ENCODE results near the gene S100A5. TPM values are rescaled to one million over a fixed set of nuclear protein-coding genes. Genes with fewer than 3 reads are reported as not detected.
A peak's percentile ranks its signal among the peaks of the same experiment; 100 is the strongest.
"Not testable (repeated sequence)": the region's sequence is repeated elsewhere in the genome, so short reads cannot be mapped to it uniquely, and the experiment has no call there.

The S100A5 gene, protein sequence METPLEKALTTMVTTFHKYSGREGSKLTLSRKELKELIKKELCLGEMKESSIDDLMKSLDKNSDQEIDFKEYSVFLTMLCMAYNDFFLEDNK
- not detected for total RNA-seq

DNA sequence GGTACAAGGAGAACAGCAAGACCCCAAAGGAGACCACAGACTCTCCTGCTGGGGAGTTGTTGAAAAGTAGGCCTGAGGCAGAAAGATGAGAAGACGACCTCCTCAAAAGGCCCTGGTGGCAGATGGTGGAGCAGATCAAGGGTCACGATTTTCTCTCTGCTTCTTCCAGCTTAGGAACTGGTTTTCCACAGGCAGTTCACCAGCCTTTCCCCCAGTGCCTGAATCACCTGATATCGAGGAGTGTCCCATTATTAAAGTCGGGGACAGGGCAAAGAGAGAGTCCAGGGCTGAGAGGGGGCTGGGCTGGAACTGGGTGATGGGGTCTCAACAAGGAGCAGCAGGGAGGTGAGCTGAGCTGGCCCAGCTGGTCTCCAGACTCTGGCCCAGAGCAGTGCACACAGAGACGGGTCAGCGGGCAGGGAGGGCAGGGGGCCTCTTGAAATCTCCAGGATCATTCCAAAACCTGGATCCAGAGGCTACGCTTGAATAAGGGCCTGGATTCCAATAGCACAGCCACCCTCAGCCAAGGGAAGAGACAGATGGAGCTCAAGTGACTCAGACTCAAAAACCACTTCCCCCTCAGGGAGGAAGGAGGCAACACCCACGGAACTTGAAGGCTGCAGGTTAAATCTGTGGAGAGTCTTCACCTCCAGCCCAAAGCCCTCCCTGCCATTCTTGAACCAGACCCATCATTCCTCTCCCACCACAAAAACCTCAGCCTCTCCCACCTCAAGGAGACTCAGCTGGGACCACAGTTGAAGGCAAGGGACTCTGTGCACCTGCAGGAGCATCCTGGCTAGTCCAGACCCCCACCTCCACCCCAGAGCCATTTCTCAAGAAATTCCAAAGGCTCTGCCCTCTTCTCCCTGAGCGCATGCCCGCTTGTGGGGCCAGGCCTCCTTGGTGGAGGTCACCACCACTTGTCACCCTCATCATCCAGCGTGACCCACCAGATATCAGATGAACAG lies at the start of gene S100A5:
Gene S100A5 (minus strand): TSS at position 541 of the 968 bp plus-strand sequence. CDS start 743 bp downstream, outside the sequence.
- peak; percentile 15 for DNase-seq

DNA sequence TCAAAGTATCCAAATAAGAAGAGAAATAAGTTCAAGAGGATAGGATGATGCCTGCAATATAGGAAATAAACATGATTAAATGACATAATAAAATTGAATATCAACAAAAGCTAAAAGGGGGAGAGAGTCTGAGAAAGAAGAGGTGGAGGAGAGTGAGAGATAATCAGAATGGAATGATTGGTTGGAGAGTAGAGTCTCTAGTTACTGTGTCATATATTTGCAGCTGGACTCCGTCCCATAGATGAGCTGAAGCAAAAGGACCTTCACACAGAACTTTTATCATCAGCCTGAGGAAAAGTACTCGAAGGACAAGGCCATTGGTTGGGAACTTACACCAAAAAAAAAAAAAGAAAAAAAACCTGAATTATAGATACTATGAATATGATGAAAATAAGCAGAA lies 47.7 kb upstream of the S100A5 start:
- no peak for DNase-seq

DNA sequence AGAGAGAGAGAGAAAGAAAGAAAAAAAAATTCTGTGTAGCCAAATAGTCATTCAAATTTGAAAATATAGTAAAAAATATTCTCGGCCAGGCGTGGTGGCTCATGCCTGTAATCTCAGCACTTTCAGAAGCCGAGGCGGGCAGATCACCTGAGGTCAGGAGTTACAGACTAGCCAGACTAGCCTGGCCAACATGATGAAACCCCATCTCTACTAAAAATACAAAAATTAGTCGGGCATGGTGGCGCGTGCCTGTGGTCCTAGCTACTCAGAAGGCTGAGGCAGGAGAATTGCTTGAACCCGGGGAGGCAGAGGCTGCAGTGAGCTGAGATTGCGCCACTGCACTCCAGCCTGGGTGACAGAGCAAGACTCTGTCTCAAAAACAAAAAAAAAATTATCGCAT lies 47.3 kb upstream of the S100A5 start:
- not testable (repeated sequence) for DNase-seq

DNA sequence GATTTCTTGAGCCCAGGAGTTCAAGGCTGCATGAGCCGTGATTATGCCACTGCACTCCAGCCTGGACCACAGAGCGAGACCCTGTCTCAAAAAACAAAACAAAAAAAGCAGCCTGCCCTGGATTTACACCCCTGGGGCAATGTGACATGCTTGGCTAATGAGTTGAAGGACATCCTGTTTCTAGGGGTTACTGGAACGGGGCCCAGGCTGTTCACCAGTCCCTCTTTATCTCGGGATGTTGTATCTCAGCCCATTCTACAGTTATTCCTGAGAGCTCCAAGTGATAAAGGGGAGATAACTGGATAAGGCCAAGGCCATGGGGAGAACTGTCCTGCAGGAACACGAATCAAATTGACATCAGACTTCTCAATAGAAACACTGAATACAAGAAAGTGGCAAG lies 46.6 kb upstream of the S100A5 start:
- DNase-seq, result no peak

DNA sequence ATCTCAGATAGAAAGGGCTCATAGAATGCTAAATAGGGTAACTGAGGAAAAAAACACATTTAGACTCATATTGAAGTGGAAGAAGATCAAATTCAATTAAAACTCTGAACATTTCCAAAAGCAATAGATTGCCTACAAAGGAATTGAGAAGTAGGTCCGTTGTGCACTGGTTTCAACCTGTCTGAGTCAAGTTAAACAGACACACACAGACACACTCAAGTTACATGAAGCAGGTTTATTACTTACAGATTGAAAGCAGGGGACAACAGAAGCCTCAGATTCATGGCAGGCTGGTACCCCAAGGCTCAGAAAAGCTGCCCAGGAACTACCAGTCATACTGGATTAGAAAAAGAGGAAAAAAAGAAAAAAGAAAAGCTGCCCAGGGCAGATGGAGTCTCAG lies 45.6 kb upstream of the S100A5 start:
- DNase-seq, result no peak

DNA sequence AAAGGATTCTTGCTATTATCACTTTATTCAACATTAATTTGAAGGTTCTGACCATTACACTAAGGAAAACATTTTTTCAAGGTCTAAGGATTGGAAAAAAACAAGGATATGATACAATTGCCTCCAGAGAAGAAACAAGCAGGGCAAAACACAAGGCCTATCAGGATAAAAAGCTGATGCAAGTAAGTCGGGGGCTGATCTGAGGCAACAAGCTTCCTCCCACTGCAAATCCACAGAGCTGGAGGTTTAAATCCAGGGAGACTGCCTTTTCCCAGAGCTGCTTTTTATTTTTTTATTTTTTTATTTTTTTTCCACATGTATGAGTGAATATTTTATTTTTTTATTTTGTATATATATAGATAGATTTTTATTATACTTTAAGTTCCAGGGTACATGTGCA lies 44.3 kb upstream of the S100A5 start:
- no peak for DNase-seq

DNA sequence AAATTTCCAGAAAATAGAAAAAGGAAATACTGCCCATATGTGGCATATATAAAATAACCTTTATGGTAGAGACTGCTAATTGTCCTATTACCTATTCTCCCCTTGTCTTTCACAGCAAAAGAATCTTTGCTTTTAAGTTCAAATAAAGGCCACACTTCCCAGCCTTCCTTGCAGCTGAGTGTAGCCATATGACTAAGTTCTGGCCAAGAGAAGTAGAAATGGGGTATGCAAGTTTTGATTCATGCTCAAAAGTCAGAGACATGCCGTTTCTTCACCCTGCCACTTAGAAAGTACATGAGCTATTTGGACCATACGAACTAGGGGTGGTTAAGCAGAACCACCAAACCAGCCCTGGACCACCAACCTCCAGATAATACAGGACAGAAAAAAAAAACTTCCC lies 43.2 kb upstream of the S100A5 start:
- DNase-seq, result no peak

DNA sequence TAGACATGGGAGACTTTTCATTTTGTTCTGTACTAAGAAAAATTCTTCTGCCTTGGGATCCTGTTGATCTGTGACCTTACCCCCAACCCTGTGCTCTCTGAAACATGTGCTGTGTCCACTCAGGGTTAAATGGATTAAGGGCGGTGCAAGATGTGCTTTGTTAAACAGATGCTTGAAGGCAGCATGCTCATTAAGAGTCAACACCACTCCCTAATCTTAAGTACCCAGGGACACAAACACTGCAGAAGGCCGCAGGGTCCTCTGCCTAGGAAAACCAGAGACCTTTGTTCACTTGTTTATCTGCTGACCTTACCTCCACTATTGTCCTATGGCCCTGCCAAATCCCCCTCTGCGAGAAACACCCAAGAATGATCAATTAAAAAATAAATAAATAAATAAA lies 42.8 kb upstream of the S100A5 start:
- not testable (repeated sequence) for DNase-seq

DNA sequence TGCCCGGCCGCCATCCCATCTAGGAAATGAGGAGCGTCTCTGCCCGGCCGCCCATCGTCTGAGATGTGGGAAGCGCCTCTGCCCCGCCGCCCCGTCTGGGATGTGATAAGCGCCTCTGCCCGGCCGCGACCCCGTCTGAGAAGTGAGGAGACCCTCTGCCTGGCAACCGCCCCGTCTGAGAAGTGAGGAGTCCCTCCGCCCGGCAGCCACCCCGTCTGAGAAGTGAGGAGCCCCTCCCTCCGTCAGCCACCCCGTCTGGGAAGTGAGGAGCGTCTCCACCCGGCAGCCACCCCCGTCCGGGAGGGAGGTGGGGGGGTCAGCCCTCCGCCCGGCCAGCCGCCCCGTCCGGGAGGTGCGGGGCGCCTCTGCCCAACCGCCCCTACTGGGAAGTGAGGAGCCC lies 42.1 kb upstream of the S100A5 start:
- DNase-seq, result not testable (repeated sequence)

DNA sequence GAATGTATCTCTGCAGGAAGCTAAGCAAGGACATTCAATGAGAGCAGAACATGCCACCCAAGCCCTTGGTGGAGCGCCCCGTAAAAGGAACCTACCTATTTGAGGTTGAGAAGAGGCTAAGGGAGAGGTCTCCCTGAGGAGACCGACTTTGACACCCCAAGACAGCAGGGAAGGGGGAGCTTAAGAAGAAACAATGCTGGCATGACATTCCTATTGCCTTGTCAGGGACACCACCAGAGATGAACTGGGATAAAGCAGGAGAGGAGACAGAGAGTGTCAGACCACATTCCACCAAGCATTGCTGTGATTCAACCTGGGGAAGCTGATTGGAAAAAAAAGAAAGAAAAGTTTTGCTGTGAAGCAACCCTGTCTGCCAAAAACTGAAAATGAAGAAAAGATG lies 38.2 kb upstream of the S100A5 start:
- no peak for DNase-seq

DNA sequence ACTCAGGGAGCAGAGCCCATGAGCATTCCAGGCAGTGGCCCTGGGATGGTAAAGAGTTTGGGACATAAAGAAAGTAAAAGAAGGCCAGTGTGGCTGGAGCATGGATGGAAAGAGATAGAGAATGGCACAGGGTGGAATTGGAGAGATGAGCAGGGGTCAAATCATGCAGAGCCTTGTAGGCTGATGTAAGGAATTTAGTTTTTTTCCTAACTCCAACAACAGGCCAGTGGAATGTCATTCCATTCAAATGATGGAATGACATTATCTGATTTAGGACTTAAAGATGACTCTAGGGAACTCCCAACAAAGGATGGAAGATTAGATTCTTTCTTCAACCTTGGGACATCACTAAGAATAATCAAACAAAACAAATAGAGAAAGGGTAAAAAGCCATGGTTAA lies 37.8 kb upstream of the S100A5 start:
- no peak for DNase-seq

DNA sequence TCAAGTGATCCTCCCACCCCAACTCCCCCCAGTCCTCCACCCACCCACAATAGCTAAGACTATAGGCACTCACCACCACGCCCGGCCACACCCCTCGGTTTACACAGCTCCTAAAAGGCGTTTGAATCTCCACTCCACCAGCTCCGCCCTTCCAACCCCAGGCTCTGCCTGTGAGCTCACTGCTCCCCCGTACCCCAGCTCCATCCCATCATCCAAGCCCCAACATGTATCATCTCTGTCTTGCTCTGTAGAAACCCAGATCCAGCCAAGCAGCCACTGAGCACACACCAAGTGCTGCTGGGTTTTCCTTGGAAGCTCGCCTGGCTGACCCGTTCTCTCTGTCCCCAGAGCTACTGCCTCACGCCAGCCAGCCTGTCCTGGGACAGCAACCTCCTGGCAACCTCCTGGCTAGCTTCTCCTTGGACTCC lies 36.9 kb upstream of the S100A5 start:
- DNase-seq, result no peak

DNA sequence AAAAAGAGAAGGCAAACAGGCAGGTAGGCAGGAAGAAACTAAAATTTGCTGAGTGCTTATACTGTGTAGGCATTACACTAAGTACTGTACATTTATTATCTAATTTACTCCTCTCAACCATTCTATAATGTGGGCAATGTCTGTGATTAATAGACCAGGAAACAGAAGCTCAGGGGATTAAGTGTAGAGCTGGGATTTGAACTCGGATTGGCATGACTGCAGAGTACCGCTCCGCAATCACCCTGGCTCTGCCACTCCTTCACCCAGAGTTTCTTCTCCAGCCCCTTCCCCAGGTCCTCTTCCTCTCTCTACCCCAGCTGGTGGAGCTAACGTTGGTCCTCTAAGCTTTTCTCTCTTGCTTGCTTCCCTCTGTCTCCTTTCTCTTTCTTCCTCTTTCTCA lies 36.4 kb upstream of the S100A5 start:
- DNase-seq, result no peak

DNA sequence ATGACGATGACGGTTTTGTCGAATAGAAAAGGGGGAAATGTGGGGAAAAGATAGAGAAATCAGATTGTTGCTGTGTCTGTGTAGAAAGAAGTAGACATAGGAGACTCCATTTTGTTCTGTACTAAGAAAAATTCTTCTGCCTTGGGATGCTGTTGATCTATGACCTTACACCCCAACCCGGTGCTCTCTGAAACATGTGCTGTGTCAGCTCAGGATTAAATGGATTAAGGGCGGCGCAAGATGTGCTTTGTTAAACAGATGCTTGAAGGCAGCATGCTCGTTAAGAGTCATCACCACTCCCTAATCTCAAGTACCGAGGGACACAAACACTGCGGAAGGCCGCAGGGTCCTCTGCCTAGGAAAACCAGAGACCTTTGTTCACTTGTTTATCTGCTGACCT lies 34.8 kb upstream of the S100A5 start:
- not testable (repeated sequence) for DNase-seq

DNA sequence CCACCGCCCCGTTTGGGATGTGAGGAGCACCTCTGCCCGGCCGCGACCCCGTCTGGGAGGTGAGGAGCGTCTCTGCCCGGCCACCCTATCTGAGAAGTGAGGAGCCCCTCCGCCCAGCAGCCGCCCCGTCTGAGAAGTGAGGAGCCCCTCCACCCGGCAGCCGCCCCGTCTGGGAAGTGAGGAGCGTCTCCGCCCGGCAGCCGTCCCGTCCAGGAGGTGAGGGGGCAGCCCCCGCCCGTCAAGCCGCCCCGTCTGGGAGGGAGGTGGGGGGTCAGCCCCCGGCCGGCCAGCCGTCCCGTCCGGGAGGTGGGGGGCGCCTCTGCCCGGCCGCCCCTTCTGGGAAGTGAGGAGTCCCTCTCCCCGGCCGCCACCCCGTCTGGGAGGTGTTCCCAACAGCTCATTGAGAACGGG lies 34.4 kb upstream of the S100A5 start:
- not testable (repeated sequence) for DNase-seq

DNA sequence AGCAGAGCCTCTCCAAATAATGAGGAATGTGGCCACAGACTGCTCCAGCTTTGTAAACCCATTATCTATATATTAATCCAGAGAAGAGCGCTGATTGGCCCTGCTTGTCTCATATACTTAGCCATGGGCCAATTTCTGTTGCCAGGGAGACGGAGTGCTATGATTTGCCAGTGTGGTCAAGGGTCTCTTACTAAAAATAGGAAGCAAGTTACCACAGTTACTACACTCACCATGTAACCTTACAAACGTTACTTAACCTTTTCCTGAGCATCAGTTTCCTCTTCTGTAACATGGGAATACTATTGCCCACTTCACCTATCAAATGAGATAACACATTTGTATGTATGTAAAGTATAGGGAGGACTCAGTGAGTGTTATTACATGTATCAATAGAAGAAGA lies 32.6 kb upstream of the S100A5 start:
- no peak for DNase-seq

DNA sequence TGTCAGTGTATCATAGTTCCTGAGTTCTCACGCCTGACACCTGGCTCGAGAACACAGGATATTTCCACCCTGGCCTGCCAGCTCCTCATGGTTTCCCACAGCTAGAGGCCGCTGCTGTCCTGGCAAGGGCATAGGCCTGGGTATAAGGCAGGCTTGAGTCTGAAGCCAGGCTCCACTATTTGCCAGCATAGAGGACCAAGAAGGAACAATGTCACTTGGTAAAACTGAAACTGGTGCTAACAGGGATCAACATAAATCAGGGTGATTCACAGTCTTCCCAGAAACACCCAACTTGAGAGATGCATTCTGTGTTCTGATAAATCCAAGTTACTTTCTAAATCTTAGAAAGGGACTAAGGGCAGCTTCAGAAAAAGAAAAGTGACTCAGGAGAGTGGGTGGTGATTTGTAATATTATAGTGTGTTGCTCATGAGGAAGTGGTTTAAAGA lies 31.9 kb upstream of the S100A5 start:
- DNase-seq, result peak; percentile 66

DNA sequence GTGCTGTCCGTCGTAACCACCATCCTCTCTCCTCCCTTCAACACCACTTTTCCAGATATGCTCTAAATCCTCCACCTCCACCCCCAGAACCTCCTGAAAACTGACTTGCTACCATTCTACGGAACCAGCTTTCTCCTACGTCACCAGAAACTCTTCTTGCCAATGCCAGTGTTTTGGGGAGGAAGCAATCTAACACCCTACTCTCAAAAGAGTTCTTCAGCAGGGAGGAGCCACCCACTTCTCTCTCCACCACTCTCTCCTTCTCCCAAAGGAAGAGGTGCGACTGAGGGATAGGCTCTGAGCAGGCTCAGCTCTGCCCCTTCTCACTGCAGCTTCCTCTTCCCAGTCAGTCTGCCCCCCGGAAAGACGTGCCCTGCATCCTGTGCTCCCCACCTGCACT lies 31.0 kb upstream of the S100A5 start:
- DNase-seq, result no peak

DNA sequence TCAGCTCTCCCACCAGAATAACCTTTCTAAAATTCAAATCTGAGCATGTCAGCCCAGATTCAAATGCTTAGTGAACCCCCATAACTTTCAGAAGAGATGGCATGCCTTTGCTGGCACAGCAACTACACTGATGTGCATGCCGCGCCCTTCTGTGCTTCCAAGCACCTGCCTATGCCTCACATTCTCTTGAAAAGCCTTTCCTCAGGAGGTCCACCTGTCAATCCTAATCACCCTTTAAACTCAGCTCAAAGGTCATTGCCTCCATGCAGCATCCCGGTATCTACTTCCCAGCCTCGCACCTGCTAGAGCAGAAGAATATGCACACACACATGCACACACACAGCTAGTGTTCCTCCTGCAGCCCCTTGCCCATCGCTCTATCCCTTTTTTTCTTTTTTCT lies 30.1 kb upstream of the S100A5 start:
- no peak for DNase-seq

DNA sequence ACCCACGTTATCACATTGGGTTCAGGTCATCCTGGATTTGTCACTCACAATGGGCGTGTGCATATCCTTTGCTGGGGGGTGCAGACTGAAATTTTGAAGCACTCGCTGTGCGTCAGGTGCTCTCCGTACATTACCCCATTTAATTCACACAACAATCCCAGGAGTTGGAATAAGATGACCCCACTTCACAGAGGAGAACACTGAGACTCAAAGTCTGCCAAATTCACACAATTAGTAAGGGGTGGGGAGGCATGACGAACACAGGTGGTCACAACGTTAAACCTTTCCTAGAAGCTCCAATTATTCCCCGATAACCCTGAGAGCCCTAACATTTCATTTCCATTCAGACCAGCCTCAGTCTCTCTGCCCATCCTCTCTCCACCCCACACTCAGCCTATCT lies 28.7 kb upstream of the S100A5 start:
- DNase-seq, result no peak

DNA sequence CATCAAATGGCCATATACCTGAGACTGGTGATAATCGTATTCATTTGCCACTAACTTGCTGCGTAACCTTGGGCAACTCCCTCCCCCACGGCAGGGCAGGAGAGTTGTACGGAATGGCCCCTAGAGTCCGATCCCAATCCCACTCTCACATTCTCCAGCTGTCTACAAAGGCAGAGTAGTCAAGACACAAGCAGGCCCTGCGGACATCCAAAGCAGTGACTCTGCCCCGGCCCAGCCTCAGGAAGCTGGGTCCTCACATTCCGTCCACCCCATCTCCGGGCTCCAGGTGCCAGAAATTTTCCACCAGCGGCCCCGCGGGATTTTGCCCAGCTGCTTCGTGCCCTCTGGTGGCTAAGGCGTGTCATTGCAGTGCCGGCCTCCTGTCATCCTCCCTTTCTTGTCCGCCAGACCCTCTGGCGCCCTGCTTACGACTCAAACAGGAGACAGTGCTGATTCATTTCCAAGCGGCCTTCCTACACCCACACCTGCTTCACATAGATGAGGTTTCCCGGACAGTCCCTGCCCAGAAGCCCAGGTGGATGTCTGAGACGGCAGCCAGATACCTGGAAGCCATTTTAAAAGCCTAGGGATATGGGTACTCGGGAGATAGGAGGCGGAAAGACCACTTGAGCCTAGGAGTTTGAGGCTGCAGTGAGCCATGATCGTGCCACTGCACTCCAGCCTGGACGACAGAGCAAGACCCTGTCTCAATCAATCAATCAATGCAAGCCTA lies 27.8 kb upstream of the S100A5 start:
- peak; percentile 64 for DNase-seq

DNA sequence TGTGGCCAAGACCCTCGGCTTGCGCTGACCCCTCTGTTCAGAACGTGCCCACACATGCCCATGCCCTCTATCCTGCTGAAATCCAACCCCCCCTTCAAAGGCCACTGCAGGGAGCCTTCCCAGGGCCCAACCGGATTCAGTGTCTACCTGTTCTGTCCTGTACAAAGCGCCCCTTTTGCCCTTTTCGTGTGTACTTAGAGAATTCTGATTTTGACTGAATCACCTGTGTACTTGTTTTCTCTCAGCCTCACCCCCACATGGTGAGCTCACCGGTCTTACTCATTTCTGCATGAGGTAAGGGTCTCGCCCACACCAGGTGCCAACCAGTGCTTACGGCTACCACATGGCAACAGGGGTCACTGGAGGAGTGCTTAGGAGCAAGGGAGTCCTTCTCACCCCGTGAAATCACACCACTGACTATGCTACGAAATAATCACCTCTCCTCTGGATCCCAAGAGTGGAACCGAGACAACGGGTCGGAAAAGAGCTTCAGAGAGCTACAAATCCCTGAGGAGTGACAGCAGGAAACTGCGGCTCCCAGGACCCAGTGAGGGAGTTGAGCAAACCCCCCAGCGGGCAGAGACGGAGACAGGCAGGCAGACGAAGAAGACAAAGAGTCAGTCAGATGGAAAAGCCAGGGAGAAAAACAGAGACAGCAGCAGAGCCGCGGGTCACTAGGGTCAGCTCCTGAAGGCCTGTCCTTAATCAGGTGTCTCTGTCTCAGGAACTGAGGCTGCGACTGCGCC lies 27.1 kb upstream of the S100A5 start:
- no peak for DNase-seq
